DND-41 (cell line): ENCODE data around the gene RBKS.

Source experiments
- ATAC-seq: fragments of 200-7000 bp; cut with Tn5 transposase; 3 replicates; pipeline ENCODE4 v1.9.1; 2021; ENCODE audit warnings: low read depth; ENCODE audit not compliant: insufficient read depth
- DNase-seq: peaks from one replicate; pipeline ENCODE4 v3.0.0-alpha.2; 2020
- H2AFZ ChIP-seq: 2 replicates; pipeline ENCODE4 v1.6.0; 2012; ENCODE audit warnings: low read depth, low read length
- H3K27ac ChIP-seq: 2 replicates; pipeline ENCODE4 v1.5.1; 2012; ENCODE audit warnings: low read length, inconsistent platforms
- H3K27me3 ChIP-seq: fragments of 200-600 bp; sonication (generic); 2 replicates; pipeline ENCODE4 v1.6.0; 2012; ENCODE audit warnings: low read length, mild to moderate bottlenecking, inconsistent platforms; ENCODE audit not compliant: insufficient read depth, poor library complexity
- H3K36me3 ChIP-seq: 2 replicates; pipeline ENCODE4 v1.5.1; 2012; ENCODE audit warnings: low read length, inconsistent platforms; ENCODE audit not compliant: insufficient read depth
- H3K4me1 ChIP-seq: 2 replicates; pipeline ENCODE4 v1.5.1; 2012; ENCODE audit warnings: mild to moderate bottlenecking, low read length; ENCODE audit not compliant: insufficient read depth
- H3K4me2 ChIP-seq: 2 replicates; pipeline ENCODE4 v1.6.0; 2012; ENCODE audit warnings: mild to moderate bottlenecking, moderate library complexity, low read length, inconsistent platforms; ENCODE audit not compliant: insufficient read depth
- H3K4me3 ChIP-seq, 2 experiments: fragments of 200-600 bp in 1 of 2; shearing (Covaris generic) in 1 of 2; 2 replicates each; pipeline ENCODE4 v1.5.1; 2012 to 2016; ENCODE audit warnings: inconsistent platforms in 2 of 2, low read length in 2 of 2, mild to moderate bottlenecking in 2 of 2, low read depth in 1 of 2, moderate library complexity in 1 of 2
- H3K79me2 ChIP-seq: 2 replicates; pipeline ENCODE4 v1.6.0; 2012; ENCODE audit warnings: low read length, inconsistent platforms; ENCODE audit not compliant: insufficient read depth
- H3K9ac ChIP-seq: 2 replicates; pipeline ENCODE4 v1.6.0; 2012; ENCODE audit warnings: low read depth, mild to moderate bottlenecking, inconsistent platforms, low read length, moderate library complexity
- H3K9me3 ChIP-seq: 2 replicates; pipeline ENCODE4 v1.5.1; 2012; ENCODE audit warnings: low read length, moderate library complexity, mild to moderate bottlenecking, inconsistent platforms; ENCODE audit not compliant: insufficient read depth, severe bottlenecking
- H4K20me1 ChIP-seq: 2 replicates; pipeline ENCODE4 v1.6.0; 2012; ENCODE audit warnings: low read length; ENCODE audit not compliant: insufficient read depth
- CTCF ChIP-seq: IDR thresholded peaks from 2 replicates; pipeline ENCODE4 v1.5.1; 2012; ENCODE audit warnings: borderline replicate concordance, low read length, moderate library complexity, mild to moderate bottlenecking; ENCODE audit not compliant: poor library complexity, severe bottlenecking; ENCODE audit errors: extremely low read depth
- EZH2 ChIP-seq: IDR thresholded peaks from 3 replicates; pipeline ENCODE4 v1.6.1; 2012; ENCODE audit warnings: borderline replicate concordance, low read depth, mild to moderate bottlenecking, moderate library complexity, low read length, inconsistent platforms; ENCODE audit not compliant: severe bottlenecking

Gene RBKS

GRCh38 chr2:27792759-27793158 is 97.4 kb downstream of the RBKS start:
- Histone ChIP-seq H3K4me1 (no peaks in the 10 kb centered on the region), H4K20me1 (no peaks in the 10 kb centered on the region), H2AFZ (no peak overlapping the region), H3K4me2 (no peak overlapping the region), H3K27ac (no peak overlapping the region), H3K9me3 (no peaks in the 10 kb centered on the region), H3K79me2 (no peaks in the 10 kb centered on the region), H3K9ac (no peak overlapping the region), H3K36me3 (no peaks in the 10 kb centered on the region), H3K27me3 (no peaks in the 10 kb centered on the region), H3K4me3 (no peak overlapping the region)
- ATAC-seq (no peak), DNase-seq (no peak)
- no peak for TF ChIP-seq CTCF
- no peak for TF ChIP-seq EZH2

- no peak for DNase-seq
- Histone ChIP-seq H3K4me3 (no peak overlapping the region), H4K20me1 (no peaks in the 10 kb centered on the region), H3K9ac (no peak overlapping the region), H3K36me3 (no peaks in the 10 kb centered on the region), H3K4me2 (no peak overlapping the region), H3K79me2 (no peaks in the 10 kb centered on the region), H3K27me3 (no peaks in the 10 kb centered on the region), H3K4me1 (no peaks in the 10 kb centered on the region), H3K27ac (no peak overlapping the region), H3K9me3 (no peaks in the 10 kb centered on the region), H2AFZ (no peak overlapping the region)
- TF ChIP-seq CTCF (no peak), EZH2 (no peak)
- ATAC-seq, result no peak
These were observed 99.4 kb downstream of the RBKS start for GRCh38 chr2:27790796-27791195.

- H3K27ac ChIP-seq, result no peak overlapping the region
- no peak for ATAC-seq
- H2AFZ ChIP-seq, result no peak overlapping the region
- peaks cover 17% of the 10 kb centered on the region; the same call in 1 of the 2 replicates for H3K36me3 ChIP-seq
- H3K9me3 ChIP-seq, result no peaks in the 10 kb centered on the region
- TF ChIP-seq EZH2 (no peak), CTCF (no peak)
- H4K20me1 ChIP-seq, result no peaks in the 10 kb centered on the region
- H3K4me3 ChIP-seq, result no peak overlapping the region
- H3K9ac ChIP-seq, result no peak overlapping the region
- no peaks in the 10 kb centered on the region for H3K27me3 ChIP-seq
- no peak overlapping the region for H3K4me2 ChIP-seq
- peaks cover 9% of the 10 kb centered on the region; the same call in 1 of the 2 replicates for H3K79me2 ChIP-seq
- no peak for DNase-seq
- H3K4me1 ChIP-seq, result no peaks in the 10 kb centered on the region
These were observed 107.5 kb downstream of the RBKS start for GRCh38 chr2:27782701-27783100.

GRCh38 chr2:27781496-27781895 is 108.7 kb downstream of the RBKS start:
- Histone ChIP-seq H2AFZ (no peak overlapping the region), H3K27ac (no peak overlapping the region), H3K4me1 (no peaks in the 10 kb centered on the region), H3K79me2 (peaks cover 21% of the 10 kb centered on the region), H3K9ac (no peak overlapping the region), H3K9me3 (no peaks in the 10 kb centered on the region), H3K36me3 (peaks cover 17% of the 10 kb centered on the region; the same call in 1 of the 2 replicates), H3K27me3 (no peaks in the 10 kb centered on the region), H4K20me1 (0 out of 2 replicates have a peak, but pooled peaks cover 4% of the 10 kb centered on the region), H3K4me3 (no peak overlapping the region), H3K4me2 (no peak overlapping the region)
- ATAC-seq (no peak), DNase-seq (no peak)
- TF ChIP-seq EZH2 (no peak), CTCF (no peak)
